WTC11 (cell line): Measurements from ENCODE around the gene TDP1. TPM values are rescaled to one million over a fixed set of nuclear protein-coding genes. Genes with fewer than 3 reads are reported as not detected.

ENCODE experiments used
- ATAC-seq: fragments of 200-7000 bp; cut with Tn5 transposase; 2 replicates; pipeline ENCODE4 v1.10.0; 2021; ENCODE audit warnings: mild to moderate bottlenecking, moderate library complexity
- CTCF ChIA-PET: fragments of 300-600 bp; sonication (Branson Sonifier 250); formaldehyde crosslinking; loops from one replicate; lab custom pipeline; 2021; ENCODE audit warnings: antibody characterized with exemption; lab: Charles Lee
- POLR2A ChIA-PET: fragments of 350-600 bp; sonication (Branson Sonifier 250); formaldehyde crosslinking; loops from one replicate; lab custom pipeline; 2021; ENCODE audit warnings: antibody characterized with exemption; lab: Charles Lee
- DNase-seq: peaks from one replicate; pipeline ENCODE4 v3.0.0; 2021; ENCODE audit warnings: low spot score
- H3K27ac Mint-ChIP-seq: 2 replicates; pipeline ENCODE4 v1.8.0; 2021; ENCODE audit warnings: mixed read lengths
- H3K27me3 Mint-ChIP-seq: 2 replicates; pipeline ENCODE4 v1.8.0; 2021; ENCODE audit warnings: low read depth, mild to moderate bottlenecking, moderate library complexity, mixed read lengths
- H3K36me3 Mint-ChIP-seq: 2 replicates; pipeline ENCODE4 v1.8.0; 2021; ENCODE audit warnings: mixed read lengths
- H3K4me1 Mint-ChIP-seq: 2 replicates; pipeline ENCODE4 v1.8.0; 2022; ENCODE audit warnings: mixed read lengths
- H3K4me3 Mint-ChIP-seq: 2 replicates; pipeline ENCODE4 v1.8.0; 2021; ENCODE audit warnings: mild to moderate bottlenecking, moderate library complexity, mixed read lengths
- H3K9me3 Mint-ChIP-seq: 2 replicates; pipeline ENCODE4 v1.8.0; 2021; ENCODE audit warnings: mixed read lengths
- AR ChIP-seq: fragments of 250-450 bp; sonication (Bioruptor Pico); IDR thresholded peaks from 2 replicates; pipeline ENCODE4 v1.9.0; 2021; ENCODE audit warnings: mild to moderate bottlenecking
- ERG ChIP-seq: fragments of 250-450 bp; sonication (Bioruptor Pico); IDR thresholded peaks from 2 replicates; pipeline ENCODE4 v1.8.0; 2021; ENCODE audit warnings: mild to moderate bottlenecking
- FOXK1 ChIP-seq: sonication (generic); formaldehyde crosslinking; IDR thresholded peaks from 2 replicates; pipeline ENCODE4 v1.8.0; 2022; ENCODE audit warnings: mild to moderate bottlenecking, moderate library complexity, missing genetic modification reagents
- GTF2I ChIP-seq: fragments of 250-450 bp; sonication (Bioruptor Pico); conservative IDR thresholded peaks from 2 replicates; pipeline ENCODE4 v1.4.0; 2021; ENCODE audit warnings: mild to moderate bottlenecking
- RELA ChIP-seq: sonication (generic); formaldehyde crosslinking; IDR thresholded peaks from 2 replicates; pipeline ENCODE4 v1.8.1; 2022; ENCODE audit warnings: missing genetic modification reagents, mild to moderate bottlenecking, borderline replicate concordance
- STAT6 ChIP-seq: sonication (generic); formaldehyde crosslinking; conservative IDR thresholded peaks from 2 replicates; pipeline ENCODE4 v1.8.1; 2023; ENCODE audit warnings: mild to moderate bottlenecking, low read depth, missing genetic modification reagents, moderate library complexity
- USF2 ChIP-seq: sonication (generic); formaldehyde crosslinking; IDR thresholded peaks from 2 replicates; pipeline ENCODE4 v1.8.1; 2023; ENCODE audit warnings: mild to moderate bottlenecking, missing genetic modification reagents, moderate library complexity
- ZMAT4 ChIP-seq: fragments of 250-450 bp; sonication (Bioruptor Pico); IDR thresholded peaks from 2 replicates; pipeline ENCODE4 v1.9.0; 2021; ENCODE audit warnings: mild to moderate bottlenecking
- ZNF138 ChIP-seq: sonication (generic); formaldehyde crosslinking; conservative IDR thresholded peaks from 2 replicates; pipeline ENCODE4 v1.8.1; 2022; ENCODE audit warnings: mild to moderate bottlenecking, moderate library complexity, missing genetic modification reagents
- ZNF532 ChIP-seq: fragments of 250-450 bp; sonication (Bioruptor Pico); IDR thresholded peaks from 2 replicates; pipeline ENCODE4 v1.9.0; 2021; ENCODE audit warnings: mild to moderate bottlenecking, borderline replicate concordance
- total RNA-seq: library from RNA; stranded (reverse); gene quantifications from 3 replicates; pipeline ENCODE4 v1.2.3, GENCODE V29; 2021

TDP1 gene
- total RNA-seq, 1 experiment from 2014 or later, result 59.8 TPM

- no peak for TF ChIP-seq ZNF138 (CRISPR knock-in tag)
Measured at GRCh38 chr14:89936654-89937185, 19.0 kb upstream of the TDP1 start (continued).

GRCh38 chr14:89941830-89942377 is 13.8 kb upstream of the TDP1 start:
- H3K4me3 Mint-ChIP-seq, result no peak overlapping the region
- DNase-seq (no peak), ATAC-seq (no peak)
- H3K36me3 Mint-ChIP-seq, result no peaks in the 10 kb centered on the region
- no peaks in the 10 kb centered on the region; the same call in 1 of the 2 replicates for H3K27me3 Mint-ChIP-seq
- ChIA-PET CTCF (no interaction called here), POLR2A (no interaction called here)
- peaks cover 4% of the 10 kb centered on the region; the same call in 1 of the 2 replicates for H3K4me1 Mint-ChIP-seq
- TF ChIP-seq GTF2I (CRISPR knock-in tag) (no peak), ZMAT4 (CRISPR knock-in tag) (no peak), AR (no peak), ERG (CRISPR knock-in tag) (no peak), RELA (CRISPR knock-in tag) (no peak), ZNF532 (no peak), STAT6 (CRISPR knock-in tag) (no peak), USF2 (CRISPR knock-in tag) (no peak), FOXK1 (CRISPR knock-in tag) (no peak)
- TF ChIP-seq, all 79 proteins: peak for 0
- Mint-ChIP-seq H3K9me3 (no peaks in the 10 kb centered on the region), H3K27ac (no peak overlapping the region)
